Tibial nerve (tissue), 4 donors: ENCODE measurements around the gene RGS9.

Experiments used
- EP300 ChIP-seq, 2 donors: sonication (generic); formaldehyde crosslinking; IDR thresholded peaks; one replicate each; pipeline ENCODE4 v1.6.1; 2017; ENCODE audit warnings: antibody characterized with exemption in 2 of 2, mild to moderate bottlenecking in 1 of 2
- POLR2A ChIP-seq, 2 donors: fragments of 450-650 bp; IDR thresholded peaks; one replicate each; pipeline ENCODE4 v1.6.1; 2017; ENCODE audit warnings: antibody characterized with exemption in 2 of 2, mild to moderate bottlenecking in 2 of 2, moderate library complexity in 2 of 2
- TF ChIP-seq, protein P1 (sequence below), 5 experiments: fragments of 200-600 bp in 3 of 5; fragments of 450-650 bp in 2 of 5; sonication (generic) in 3 of 5; IDR thresholded peaks; one replicate each; pipeline ENCODE4 v1.5.1; 2016 to 2019; ENCODE audit warnings: antibody characterized with exemption in 5 of 5, mild to moderate bottlenecking in 3 of 5, moderate library complexity in 2 of 5

DNA sequence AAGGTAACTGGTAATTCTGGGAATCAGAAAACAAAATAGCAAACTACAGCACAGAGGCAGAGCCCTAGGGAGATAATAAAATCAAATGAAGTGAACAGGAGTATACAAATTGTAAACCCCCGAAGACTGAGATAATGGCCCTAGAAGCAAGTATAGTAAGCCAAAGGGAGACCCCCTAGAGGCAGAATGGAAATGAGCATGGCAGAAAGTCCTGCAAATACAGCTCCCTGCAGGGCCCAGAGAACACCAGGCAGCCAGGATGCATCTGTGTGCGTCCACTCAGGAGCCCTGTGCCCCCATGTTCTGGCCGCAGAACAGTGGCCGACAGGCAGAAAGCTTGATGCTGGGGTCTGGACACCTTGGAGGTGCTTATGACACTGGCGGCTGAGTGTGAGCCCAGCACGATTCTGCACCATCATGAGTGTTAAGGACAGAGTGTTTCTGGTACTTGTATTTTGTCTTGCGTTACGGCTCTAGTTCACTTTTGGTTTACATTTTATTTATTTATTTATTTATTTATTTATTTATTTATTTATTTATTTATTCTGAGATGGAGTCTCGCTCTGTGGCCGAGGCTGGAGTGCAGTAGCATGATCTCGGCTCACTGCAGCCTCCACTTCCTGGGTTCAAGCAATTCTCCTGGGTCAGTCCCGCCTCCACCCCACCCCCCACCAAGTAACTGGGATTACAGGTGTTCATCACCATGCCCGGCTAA, 48.7 kb downstream of the RGS9 start:
- TF ChIP-seq, protein P1, sequence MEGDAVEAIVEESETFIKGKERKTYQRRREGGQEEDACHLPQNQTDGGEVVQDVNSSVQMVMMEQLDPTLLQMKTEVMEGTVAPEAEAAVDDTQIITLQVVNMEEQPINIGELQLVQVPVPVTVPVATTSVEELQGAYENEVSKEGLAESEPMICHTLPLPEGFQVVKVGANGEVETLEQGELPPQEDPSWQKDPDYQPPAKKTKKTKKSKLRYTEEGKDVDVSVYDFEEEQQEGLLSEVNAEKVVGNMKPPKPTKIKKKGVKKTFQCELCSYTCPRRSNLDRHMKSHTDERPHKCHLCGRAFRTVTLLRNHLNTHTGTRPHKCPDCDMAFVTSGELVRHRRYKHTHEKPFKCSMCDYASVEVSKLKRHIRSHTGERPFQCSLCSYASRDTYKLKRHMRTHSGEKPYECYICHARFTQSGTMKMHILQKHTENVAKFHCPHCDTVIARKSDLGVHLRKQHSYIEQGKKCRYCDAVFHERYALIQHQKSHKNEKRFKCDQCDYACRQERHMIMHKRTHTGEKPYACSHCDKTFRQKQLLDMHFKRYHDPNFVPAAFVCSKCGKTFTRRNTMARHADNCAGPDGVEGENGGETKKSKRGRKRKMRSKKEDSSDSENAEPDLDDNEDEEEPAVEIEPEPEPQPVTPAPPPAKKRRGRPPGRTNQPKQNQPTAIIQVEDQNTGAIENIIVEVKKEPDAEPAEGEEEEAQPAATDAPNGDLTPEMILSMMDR (IDR thresholded peaks at IDR 0.05): no peak
- no peak for TF ChIP-seq EP300 (IDR thresholded peaks at IDR 0.05)
- no peak for TF ChIP-seq POLR2A (IDR thresholded peaks at IDR 0.05)
